Ishikawa (cell line): Measurements from ENCODE around the gene PLXDC2.

Experiments used
- CEBPB ChIP-seq: IDR thresholded peaks from 2 replicates; pipeline ENCODE4 v1.6.1; 2012
- EP300 ChIP-seq: IDR thresholded peaks from 2 replicates; pipeline ENCODE4 v1.6.1; 2012; ENCODE audit warnings: borderline replicate concordance
- FOXM1 ChIP-seq: IDR thresholded peaks from 2 replicates; pipeline ENCODE4 v1.6.1; 2012; ENCODE audit warnings: low read depth, borderline replicate concordance
- MAX ChIP-seq: IDR thresholded peaks from 2 replicates; pipeline ENCODE4 v1.6.1; 2012
- RAD21 ChIP-seq: IDR thresholded peaks from 2 replicates; pipeline ENCODE4 v1.6.1; 2012; ENCODE audit warnings: low read depth
- TAF1 ChIP-seq: IDR thresholded peaks from 2 replicates; pipeline ENCODE4 v1.6.1; 2012; ENCODE audit warnings: low read depth, mild to moderate bottlenecking
- TEAD4 ChIP-seq: IDR thresholded peaks from 2 replicates; pipeline ENCODE4 v1.6.1; 2012
- YY1 ChIP-seq: IDR thresholded peaks from 2 replicates; pipeline ENCODE4 v1.6.1; 2012; ENCODE audit warnings: low read depth

GRCh38 chr10:19877466-19878255, 61.4 kb downstream of the PLXDC2 start:
- TF ChIP-seq FOXM1 (no peak), TAF1 (no peak), RAD21 (no peak), EP300 (no peak), CEBPB (no peak), YY1 (no peak), MAX (no peak), TEAD4 (no peak)
